Activated CD4-positive, alpha-beta T cell treated with anti-CD3 and anti-CD28 coated beads, Interleukin-10, Interleukin-2, amounts not matched to agents 100 ng/mL and 50 ng/mL, durations not matched to agents 16 hours and 8 hours (primary cell): Measurements from ENCODE around the gene FBXW8.
A peak's percentile ranks its signal among the peaks of the same experiment; 100 is the strongest.

Experiments used
- DNase-seq: peaks from one replicate; pipeline ENCODE4 v3.0.0-alpha.2; 2020

The FBXW8 gene

GRCh38 chr12:117061555-117062079 lies 150.9 kb downstream of the FBXW8 start:
- DNase-seq, result no peak

- DNase-seq, result peak; percentile 85
Observed at GRCh38 chr12:117063162-117063911, 152.6 kb downstream of the FBXW8 start.

- no peak for DNase-seq
Observed at GRCh38 chr12:117064049-117064448, 153.3 kb downstream of the FBXW8 start.

- no peak for DNase-seq
Observed at GRCh38 chr12:117064596-117064995, 153.8 kb downstream of the FBXW8 start.

GRCh38 chr12:117067016-117067415 lies 156.3 kb downstream of the FBXW8 start:
- DNase-seq, result no peak

- no peak for DNase-seq
Observed at GRCh38 chr12:117067638-117068037, 156.9 kb downstream of the FBXW8 start.

GRCh38 chr12:117068492-117068891 lies 157.7 kb downstream of the FBXW8 start:
- DNase-seq, result no peak

GRCh38 chr12:117069101-117069797 lies 158.5 kb downstream of the FBXW8 start:
- no peak for DNase-seq

- peak; percentile 13 for DNase-seq
Observed at GRCh38 chr12:117069926-117070900, 159.5 kb downstream of the FBXW8 start.

- DNase-seq, result no peak
Observed at GRCh38 chr12:117071009-117071408, 160.3 kb downstream of the FBXW8 start.

GRCh38 chr12:117072106-117072505 lies 161.4 kb downstream of the FBXW8 start:
- DNase-seq, result no peak

- DNase-seq, result no peak
Observed at GRCh38 chr12:117072736-117073490, 162.2 kb downstream of the FBXW8 start.

GRCh38 chr12:117073611-117074010 lies 162.9 kb downstream of the FBXW8 start:
- no peak for DNase-seq

GRCh38 chr12:117076410-117077372 lies 165.9 kb downstream of the FBXW8 start:
- DNase-seq, result no peak

- DNase-seq, result no peak
Observed at GRCh38 chr12:117079487-117079886, 168.7 kb downstream of the FBXW8 start.

GRCh38 chr12:117080661-117081144 lies 170.0 kb downstream of the FBXW8 start:
- DNase-seq, result no peak
